ENCODE results near the gene ZNF433.
A peak's percentile ranks its signal among the peaks of the same experiment; 100 is the strongest.

The ZNF433 gene

DNA sequence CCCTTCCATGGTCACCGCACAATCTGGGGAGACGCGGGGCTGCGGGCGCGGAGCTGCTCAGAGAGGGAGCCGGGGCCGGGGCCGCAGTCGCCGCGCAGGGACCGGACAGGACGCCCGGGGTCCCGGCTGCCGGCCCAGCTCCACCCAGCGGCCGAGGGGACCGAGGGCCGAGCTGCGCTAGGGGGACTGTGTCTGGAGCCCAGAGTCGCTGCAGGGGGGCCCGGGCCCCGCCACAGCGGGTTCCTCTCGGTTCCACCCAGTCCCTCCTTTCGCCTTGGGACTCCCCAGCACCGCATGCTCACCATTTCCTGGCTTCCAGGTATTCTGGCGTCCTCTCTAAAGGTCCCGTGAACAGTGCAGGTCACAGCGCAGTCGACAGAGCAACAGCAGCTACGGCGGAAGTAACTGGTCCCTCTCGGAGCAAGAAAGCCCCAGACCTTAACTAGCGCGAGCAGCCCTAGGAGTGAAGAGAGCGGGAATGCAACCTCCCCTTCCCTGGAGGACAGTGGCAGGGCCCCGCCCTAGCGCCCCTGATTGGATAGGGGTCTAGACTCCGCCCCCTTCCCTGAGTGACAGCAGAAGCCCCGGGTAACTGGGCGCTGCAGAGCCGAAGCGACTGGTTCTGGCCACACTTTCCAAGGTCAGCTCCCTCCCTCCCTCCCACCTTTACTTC is 17.2 kb upstream of the ZNF433 start, which contains the start of gene ZNF878:
TSS of gene ZNF878 (minus strand) at position 465 of the 673 bp plus-strand sequence. CDS start at position 305, 160 bp downstream.
- no peaks in the 10 kb centered on the region for H3K79me2 ChIP-seq (ENCODE audit: insufficient read depth, low read length)
- peaks cover 4% of the 10 kb centered on the region; the same call in 1 of the 2 replicates for H3K9me3 ChIP-seq (ENCODE audit: low read length)
- peak within 1 kb of the TSS; percentile 64 for H3K9ac ChIP-seq (ENCODE audit: low read length)
- H3K9me2 ChIP-seq (ENCODE audit: low read depth, low read length), result no peaks in the 10 kb centered on the region
- H2AFZ ChIP-seq (ENCODE audit: low read length), result peak within 1 kb of the TSS; percentile 58; the same call in 1 of the 2 replicates
- no peaks in the 10 kb centered on the region for H3K27me3 ChIP-seq (ENCODE audit: insufficient read depth, low read length)
- peak within 1 kb of the TSS; percentile 72 for H3K4me3 ChIP-seq (ENCODE audit: low read depth, low read length, poor library complexity, severe bottlenecking)
- H4K20me1 ChIP-seq (ENCODE audit: insufficient read depth, low read length), result no peaks in the 10 kb centered on the region
- no peak within 1 kb of the TSS for H3K27ac ChIP-seq (ENCODE audit: low read depth, low read length, poor library complexity, severe bottlenecking)
- no peaks in the 10 kb centered on the region for H3K36me3 ChIP-seq (ENCODE audit: insufficient read depth, low read length)
- peaks cover 6% of the 10 kb centered on the region for H3K4me1 ChIP-seq (ENCODE audit: insufficient read depth, low read length, severe bottlenecking)
- no peaks in the 10 kb centered on the region for H3F3A ChIP-seq (ENCODE audit: insufficient read depth, low read length)
- TF ChIP-seq, protein P1, sequence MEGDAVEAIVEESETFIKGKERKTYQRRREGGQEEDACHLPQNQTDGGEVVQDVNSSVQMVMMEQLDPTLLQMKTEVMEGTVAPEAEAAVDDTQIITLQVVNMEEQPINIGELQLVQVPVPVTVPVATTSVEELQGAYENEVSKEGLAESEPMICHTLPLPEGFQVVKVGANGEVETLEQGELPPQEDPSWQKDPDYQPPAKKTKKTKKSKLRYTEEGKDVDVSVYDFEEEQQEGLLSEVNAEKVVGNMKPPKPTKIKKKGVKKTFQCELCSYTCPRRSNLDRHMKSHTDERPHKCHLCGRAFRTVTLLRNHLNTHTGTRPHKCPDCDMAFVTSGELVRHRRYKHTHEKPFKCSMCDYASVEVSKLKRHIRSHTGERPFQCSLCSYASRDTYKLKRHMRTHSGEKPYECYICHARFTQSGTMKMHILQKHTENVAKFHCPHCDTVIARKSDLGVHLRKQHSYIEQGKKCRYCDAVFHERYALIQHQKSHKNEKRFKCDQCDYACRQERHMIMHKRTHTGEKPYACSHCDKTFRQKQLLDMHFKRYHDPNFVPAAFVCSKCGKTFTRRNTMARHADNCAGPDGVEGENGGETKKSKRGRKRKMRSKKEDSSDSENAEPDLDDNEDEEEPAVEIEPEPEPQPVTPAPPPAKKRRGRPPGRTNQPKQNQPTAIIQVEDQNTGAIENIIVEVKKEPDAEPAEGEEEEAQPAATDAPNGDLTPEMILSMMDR (IDR thresholded peaks at IDR 0.05; ENCODE audit: low read length), result peak; percentile 35; the same call in 1 of the 2 replicates
- no peak for TF ChIP-seq EZH2 (IDR thresholded peaks at IDR 0.05; ENCODE audit: borderline replicate concordance, low read length)
- H3K4me2 ChIP-seq (ENCODE audit: low read length), result peak within 1 kb of the TSS; percentile 74

DNA sequence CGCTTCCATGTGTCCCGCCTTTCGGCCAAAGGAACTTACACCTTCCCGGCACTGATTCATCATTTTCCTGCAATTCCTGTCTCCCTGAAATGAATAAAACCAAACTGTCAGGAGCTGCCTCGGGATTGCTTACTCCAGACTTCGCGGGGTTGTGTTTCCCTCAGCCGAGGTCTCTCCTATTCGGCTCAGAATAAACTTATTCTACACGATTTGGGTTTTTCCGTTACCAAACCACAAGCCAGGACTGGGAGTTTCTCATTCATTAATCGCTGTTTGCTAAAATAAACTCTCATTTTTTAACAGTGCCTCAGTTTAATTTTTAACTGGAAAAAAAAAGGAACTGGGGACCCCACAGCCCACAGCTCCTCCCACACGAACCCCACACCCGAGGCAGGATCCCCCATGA is 16.6 kb upstream of the ZNF433 start:
- Histone ChIP-seq H3F3A (ENCODE audit: insufficient read depth, low read length) (no peaks in the 10 kb centered on the region), H3K9me2 (ENCODE audit: low read depth, low read length) (no peaks in the 10 kb centered on the region), H3K4me2 (ENCODE audit: low read length) (peak overlapping the region; percentile 74), H3K27ac (ENCODE audit: low read depth, low read length, poor library complexity, severe bottlenecking) (no peak overlapping the region), H3K4me3 (ENCODE audit: low read depth, low read length, poor library complexity, severe bottlenecking) (peak overlapping the region; percentile 72), H3K4me1 (ENCODE audit: insufficient read depth, low read length, severe bottlenecking) (peaks cover 6% of the 10 kb centered on the region), H3K36me3 (ENCODE audit: insufficient read depth, low read length) (no peaks in the 10 kb centered on the region), H2AFZ (ENCODE audit: low read length) (peak overlapping the region; percentile 58; the same call in 1 of the 2 replicates), H3K9me3 (ENCODE audit: low read length) (peaks cover 5% of the 10 kb centered on the region; the same call in 1 of the 2 replicates), H4K20me1 (ENCODE audit: insufficient read depth, low read length) (no peaks in the 10 kb centered on the region), H3K27me3 (ENCODE audit: insufficient read depth, low read length) (no peaks in the 10 kb centered on the region), H3K9ac (ENCODE audit: low read length) (peak overlapping the region; percentile 64), H3K79me2 (ENCODE audit: insufficient read depth, low read length) (no peaks in the 10 kb centered on the region)
- TF ChIP-seq, protein P1 (IDR thresholded peaks at IDR 0.05; ENCODE audit: low read length), result no peak
- no peak for TF ChIP-seq EZH2 (IDR thresholded peaks at IDR 0.05; ENCODE audit: borderline replicate concordance, low read length)

DNA sequence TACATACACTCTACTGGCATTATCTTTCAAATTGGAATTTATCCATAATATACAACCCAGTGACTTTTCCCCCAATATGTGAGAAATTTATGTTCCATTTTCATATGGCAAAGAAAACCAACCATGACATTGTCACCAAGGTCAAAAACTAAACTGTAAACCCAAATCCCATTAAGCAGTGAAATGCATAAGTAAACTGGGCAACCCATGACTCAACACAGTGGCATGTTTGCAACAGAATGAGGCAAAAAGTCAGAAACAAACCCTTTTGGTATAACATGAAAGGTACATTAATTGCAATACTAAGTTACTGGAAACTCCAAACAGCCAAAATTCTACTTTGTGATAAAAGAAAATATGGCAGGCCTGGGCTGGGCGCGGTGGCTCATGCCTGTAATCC is 12.4 kb upstream of the ZNF433 start:
- Histone ChIP-seq H4K20me1 (ENCODE audit: insufficient read depth, low read length) (no peaks in the 10 kb centered on the region), H3K9me3 (ENCODE audit: low read length) (peaks cover 34% of the 10 kb centered on the region), H3K79me2 (ENCODE audit: insufficient read depth, low read length) (no peaks in the 10 kb centered on the region), H3K27ac (ENCODE audit: low read depth, low read length, poor library complexity, severe bottlenecking) (no peak overlapping the region), H3K36me3 (ENCODE audit: insufficient read depth, low read length) (peaks cover 24% of the 10 kb centered on the region), H3F3A (ENCODE audit: insufficient read depth, low read length) (no peaks in the 10 kb centered on the region), H3K27me3 (ENCODE audit: insufficient read depth, low read length) (no peaks in the 10 kb centered on the region), H3K4me2 (ENCODE audit: low read length) (no peak overlapping the region), H3K9me2 (ENCODE audit: low read depth, low read length) (no peaks in the 10 kb centered on the region), H3K4me3 (ENCODE audit: low read depth, low read length, poor library complexity, severe bottlenecking) (no peak overlapping the region), H3K9ac (ENCODE audit: low read length) (no peak overlapping the region), H3K4me1 (ENCODE audit: insufficient read depth, low read length, severe bottlenecking) (peaks cover 6% of the 10 kb centered on the region), H2AFZ (ENCODE audit: low read length) (no peak overlapping the region)
- TF ChIP-seq, protein P1 (IDR thresholded peaks at IDR 0.05; ENCODE audit: low read length), result no peak
- no peak for TF ChIP-seq EZH2 (IDR thresholded peaks at IDR 0.05; ENCODE audit: borderline replicate concordance, low read length)

All from OCI-LY1 (cell line).